ENCODE results near the gene GALM.
"Not testable (repeated sequence)": the region's sequence is repeated elsewhere in the genome, so short reads cannot be mapped to it uniquely, and the experiment has no call there.

DNA sequence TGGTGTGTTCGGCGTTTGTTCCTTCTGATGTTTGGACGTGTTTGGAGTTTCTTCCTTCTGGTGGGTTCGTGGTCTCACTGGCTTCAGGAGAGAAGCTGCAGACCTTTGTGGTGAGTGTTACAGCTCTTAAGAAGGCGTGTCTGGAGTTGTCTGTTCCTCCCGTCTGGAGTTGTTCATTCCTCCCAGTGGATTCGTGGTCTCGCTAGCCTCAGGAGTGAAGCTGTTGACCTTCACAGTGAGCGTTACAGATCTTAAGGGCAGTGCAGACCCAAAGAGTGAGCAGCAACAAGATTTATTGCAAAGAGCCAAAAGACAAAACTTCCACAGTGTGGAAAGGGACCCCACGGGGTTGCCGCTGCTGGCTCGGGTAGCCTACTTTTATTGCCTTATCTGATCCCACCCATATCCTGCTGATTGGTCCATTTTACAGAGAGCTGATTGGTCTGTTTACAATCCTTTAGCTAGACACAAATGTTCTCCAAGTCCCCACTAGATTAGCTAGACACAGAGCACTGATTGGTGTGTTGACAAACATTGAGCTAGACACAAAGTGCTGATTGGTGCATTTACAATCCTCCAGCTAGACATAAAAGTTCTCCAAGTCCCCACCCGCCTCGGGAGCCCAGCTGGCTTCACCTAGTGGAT, 23.4 kb upstream of the GALM start:
- TF ChIP-seq, protein P1, sequence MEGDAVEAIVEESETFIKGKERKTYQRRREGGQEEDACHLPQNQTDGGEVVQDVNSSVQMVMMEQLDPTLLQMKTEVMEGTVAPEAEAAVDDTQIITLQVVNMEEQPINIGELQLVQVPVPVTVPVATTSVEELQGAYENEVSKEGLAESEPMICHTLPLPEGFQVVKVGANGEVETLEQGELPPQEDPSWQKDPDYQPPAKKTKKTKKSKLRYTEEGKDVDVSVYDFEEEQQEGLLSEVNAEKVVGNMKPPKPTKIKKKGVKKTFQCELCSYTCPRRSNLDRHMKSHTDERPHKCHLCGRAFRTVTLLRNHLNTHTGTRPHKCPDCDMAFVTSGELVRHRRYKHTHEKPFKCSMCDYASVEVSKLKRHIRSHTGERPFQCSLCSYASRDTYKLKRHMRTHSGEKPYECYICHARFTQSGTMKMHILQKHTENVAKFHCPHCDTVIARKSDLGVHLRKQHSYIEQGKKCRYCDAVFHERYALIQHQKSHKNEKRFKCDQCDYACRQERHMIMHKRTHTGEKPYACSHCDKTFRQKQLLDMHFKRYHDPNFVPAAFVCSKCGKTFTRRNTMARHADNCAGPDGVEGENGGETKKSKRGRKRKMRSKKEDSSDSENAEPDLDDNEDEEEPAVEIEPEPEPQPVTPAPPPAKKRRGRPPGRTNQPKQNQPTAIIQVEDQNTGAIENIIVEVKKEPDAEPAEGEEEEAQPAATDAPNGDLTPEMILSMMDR (IDR thresholded peaks at IDR 0.05; ENCODE audit: low read depth, low read length, poor library complexity, severe bottlenecking), result not testable (repeated sequence)
- TF ChIP-seq EZH2phosphoT487 (IDR thresholded peaks at IDR 0.05; ENCODE audit: borderline replicate concordance, low read length), result not testable (repeated sequence)
